GM13976 (cell line): Measurements from ENCODE around the gene RAD51B.

Source experiments
- DNase-seq: peaks from one replicate; pipeline ENCODE4 v3.0.0; 2012; ENCODE audit warnings: low spot score
- CTCF ChIP-seq: IDR thresholded peaks from 2 replicates; pipeline ENCODE4 v1.5.1; 2012; ENCODE audit warnings: borderline replicate concordance, mild to moderate bottlenecking; ENCODE audit not compliant: insufficient read depth; ENCODE audit errors: extremely low read depth, missing control alignments, control extremely low read depth
- in situ Hi-C: fragments of 300-500 bp; cut with MboI; formaldehyde crosslinking; loops from one replicate; pipeline ENCODE4 v1.12.0; 2022; ENCODE audit warnings: low sequenced_read_pairs, mixed read lengths, inconsistent platforms; ENCODE audit not compliant: unreplicated experiment

Gene RAD51B

GRCh38 chr14:68148763-68149162 lies 329.2 kb downstream of the RAD51B start:
- TF ChIP-seq CTCF = no peak
- in situ Hi-C loops = no loop called here
- DNase-seq = no peak

GRCh38 chr14:68153275-68153674 lies 333.7 kb downstream of the RAD51B start:
- no peak for DNase-seq
- in situ Hi-C loops = no loop called here
- no peak for TF ChIP-seq CTCF

GRCh38 chr14:68154275-68154674 lies 334.7 kb downstream of the RAD51B start:
- in situ Hi-C loops = no loop called here
- no peak for TF ChIP-seq CTCF
- no peak for DNase-seq

GRCh38 chr14:68157971-68158371 lies 338.4 kb downstream of the RAD51B start:
- no peak for TF ChIP-seq CTCF
- no peak for DNase-seq
- in situ Hi-C loops = no loop called here

- in situ Hi-C loops = no loop called here
- TF ChIP-seq CTCF = no peak
Observed at GRCh38 chr14:68158640-68159039, 339.1 kb downstream of the RAD51B start.

GRCh38 chr14:68159701-68160633 lies 340.4 kb downstream of the RAD51B start:
- no peak for DNase-seq
- in situ Hi-C loops = no loop called here
- no peak for TF ChIP-seq CTCF

More at GRCh38 chr14:68158640-68159039, 339.1 kb downstream of the RAD51B start:
- no peak for DNase-seq
